HL-60 (cell line): ENCODE measurements around the gene TMEM236.

Experiments
- DNase-seq, 2 experiments: peaks; one replicate each; pipeline ENCODE4 v3.0.0-alpha.2; 2010 to 2020; ENCODE audit warnings: low read depth in 1 of 2, low spot score in 1 of 2
- H3K27ac ChIP-seq: fragments of 250-450 bp; sonication (Bioruptor Pico); replicated peaks from 2 replicates; pipeline ENCODE4 v1.5.1; 2020; ENCODE audit warnings: mild to moderate bottlenecking, moderate library complexity
- H3K27me3 ChIP-seq: fragments of 250-450 bp; sonication (Bioruptor Pico); 2 replicates; pipeline ENCODE4 v1.5.1; 2021; ENCODE audit warnings: mild to moderate bottlenecking, moderate library complexity; ENCODE audit not compliant: insufficient read depth, poor library complexity, severe bottlenecking
- H3K4me3 ChIP-seq: replicated peaks from 2 replicates; pipeline ENCODE4 v1.5.1; 2011; ENCODE audit warnings: mild to moderate bottlenecking, control low read depth, low read length; ENCODE audit not compliant: insufficient read depth
- CTCF ChIP-seq: IDR thresholded peaks from one replicate; pipeline ENCODE4 v1.5.1; 2011; ENCODE audit warnings: low read length, control low read depth, inconsistent platforms; ENCODE audit not compliant: insufficient read depth
- GABPA ChIP-seq: IDR thresholded peaks from 2 replicates; pipeline ENCODE4 v1.6.1; 2012; ENCODE audit warnings: low read depth
- POLR2AphosphoS5 ChIP-seq: IDR thresholded peaks from 2 replicates; pipeline ENCODE4 v1.6.1; 2012; ENCODE audit warnings: low read depth
- REST ChIP-seq: IDR thresholded peaks from 2 replicates; pipeline ENCODE4 v1.6.1; 2012; ENCODE audit warnings: low read depth; ENCODE audit not compliant: insufficient replicate concordance
- SPI1 ChIP-seq: IDR thresholded peaks from 2 replicates; pipeline ENCODE4 v1.6.1; 2012; ENCODE audit warnings: low read depth, mild to moderate bottlenecking, borderline replicate concordance

Gene TMEM236

GRCh38 chr10:17709492-17709891 lies 42.5 kb upstream of the TMEM236 start:
- no peak overlapping the region for H3K27ac ChIP-seq
- no peak overlapping the region for H3K4me3 ChIP-seq
- no peak for DNase-seq
- H3K27me3 ChIP-seq: no peaks in the 10 kb centered on the region
- TF ChIP-seq REST (no peak), SPI1 (no peak), CTCF (no peak), POLR2AphosphoS5 (no peak), GABPA (no peak)

- TF ChIP-seq GABPA: no peak
- TF ChIP-seq REST: no peak
- TF ChIP-seq CTCF: no peak
- TF ChIP-seq SPI1: no peak
- no peak for TF ChIP-seq POLR2AphosphoS5
- no peaks in the 10 kb centered on the region for H3K27me3 ChIP-seq
- no peak overlapping the region for H3K27ac ChIP-seq
- H3K4me3 ChIP-seq: no peak overlapping the region
- no peak for DNase-seq
Measured at GRCh38 chr10:17710181-17710580, 41.8 kb upstream of the TMEM236 start.

GRCh38 chr10:17712053-17712452 lies 39.9 kb upstream of the TMEM236 start:
- DNase-seq: no peak
- Histone ChIP-seq H3K4me3 (no peak overlapping the region), H3K27ac (no peak overlapping the region), H3K27me3 (no peaks in the 10 kb centered on the region)
- TF ChIP-seq CTCF: no peak
- no peak for TF ChIP-seq POLR2AphosphoS5
- TF ChIP-seq GABPA: no peak
- no peak for TF ChIP-seq REST
- TF ChIP-seq SPI1: no peak
